Parathyroid adenoma (tissue), 2 donors: ENCODE measurements around the gene NXNL1.
A peak's percentile ranks its signal among the peaks of the same experiment; 100 is the strongest.

Experiments
- H2AFZ ChIP-seq: fragments of 300-600 bp; sonication (generic); one replicate; pipeline ENCODE4 v1.7.0; 2017; ENCODE audit warnings: antibody characterized with exemption, mild to moderate bottlenecking
- H3K27ac ChIP-seq: fragments of 300-600 bp; sonication (generic); one replicate; pipeline ENCODE4 v1.7.0; 2017
- H3K27me3 ChIP-seq: fragments of 300-600 bp; sonication (generic); one replicate; pipeline ENCODE4 v1.7.0; 2017; ENCODE audit warnings: low read length; ENCODE audit not compliant: control insufficient read depth, insufficient read depth
- H3K36me3 ChIP-seq: fragments of 300-600 bp; sonication (generic); one replicate; pipeline ENCODE4 v1.7.0; 2017; ENCODE audit warnings: low read length; ENCODE audit not compliant: control insufficient read depth, insufficient read depth
- H3K4me1 ChIP-seq: fragments of 300-600 bp; sonication (generic); one replicate; pipeline ENCODE4 v1.7.0; 2017; ENCODE audit warnings: control low read depth
- H3K4me2 ChIP-seq: fragments of 300-600 bp; sonication (generic); one replicate; pipeline ENCODE4 v1.7.0; 2017; ENCODE audit warnings: low read length
- H3K4me3 ChIP-seq: fragments of 300-600 bp; sonication (generic); one replicate; pipeline ENCODE4 v1.7.0; 2017; ENCODE audit warnings: low read depth, low read length
- H3K79me2 ChIP-seq: fragments of 300-600 bp; sonication (generic); one replicate; pipeline ENCODE4 v1.7.0; 2017; ENCODE audit warnings: control low read depth
- H3K9ac ChIP-seq: fragments of 300-600 bp; sonication (generic); one replicate; pipeline ENCODE4 v1.7.0; 2017; ENCODE audit warnings: mild to moderate bottlenecking
- H3K9me3 ChIP-seq: fragments of 300-600 bp; sonication (generic); one replicate; pipeline ENCODE4 v1.7.0; 2017; ENCODE audit warnings: low read length; ENCODE audit not compliant: control insufficient read depth
- CTCF ChIP-seq: fragments of 300-600 bp; sonication (generic); IDR thresholded peaks from one replicate; pipeline ENCODE4 v1.7.0; 2017; ENCODE audit warnings: antibody characterized with exemption, mild to moderate bottlenecking
- donor health status: primary hyperparathyroidism.

NXNL1 gene

GRCh38 chr19:17435218-17435617 is 25.5 kb downstream of the NXNL1 start:
- no peak overlapping the region for H3K4me3 ChIP-seq
- no peak overlapping the region for H3K9ac ChIP-seq
- H3K9me3 ChIP-seq = no peaks in the 10 kb centered on the region
- no peak overlapping the region for H2AFZ ChIP-seq
- H3K79me2 ChIP-seq = no peaks in the 10 kb centered on the region
- H3K27ac ChIP-seq = no peak overlapping the region
- H3K4me1 ChIP-seq = peaks cover 4% of the 10 kb centered on the region
- no peaks in the 10 kb centered on the region for H3K36me3 ChIP-seq
- no peaks in the 10 kb centered on the region for H3K27me3 ChIP-seq
- H3K4me2 ChIP-seq = no peak overlapping the region
- TF ChIP-seq CTCF = no peak

GRCh38 chr19:17431417-17431816 is 29.3 kb downstream of the NXNL1 start:
- Histone ChIP-seq H3K9me3 (no peaks in the 10 kb centered on the region), H3K4me3 (no peak overlapping the region), H3K36me3 (no peaks in the 10 kb centered on the region), H3K9ac (no peak overlapping the region), H3K27ac (no peak overlapping the region), H3K27me3 (no peaks in the 10 kb centered on the region), H3K4me1 (peaks cover 11% of the 10 kb centered on the region), H3K4me2 (no peak overlapping the region), H3K79me2 (no peaks in the 10 kb centered on the region), H2AFZ (no peak overlapping the region)
- TF ChIP-seq CTCF = no peak

- Histone ChIP-seq H2AFZ (peak overlapping the region; percentile 77), H3K9ac (no peak overlapping the region), H3K4me1 (peaks cover 11% of the 10 kb centered on the region), H3K4me2 (peak overlapping the region; percentile 7), H3K9me3 (no peaks in the 10 kb centered on the region), H3K27me3 (no peaks in the 10 kb centered on the region), H3K36me3 (no peaks in the 10 kb centered on the region), H3K79me2 (no peaks in the 10 kb centered on the region), H3K4me3 (peak overlapping the region; percentile 32), H3K27ac (peak overlapping the region; percentile 78)
- TF ChIP-seq CTCF = no peak
These were observed 31.0 kb downstream of the NXNL1 start for GRCh38 chr19:17429641-17430113.

GRCh38 chr19:17424743-17425365 is 35.9 kb downstream of the NXNL1 start:
- no peak overlapping the region for H2AFZ ChIP-seq
- no peaks in the 10 kb centered on the region for H3K9me3 ChIP-seq
- no peak overlapping the region for H3K4me2 ChIP-seq
- H3K27me3 ChIP-seq = no peaks in the 10 kb centered on the region
- H3K4me3 ChIP-seq = no peak overlapping the region
- no peaks in the 10 kb centered on the region for H3K79me2 ChIP-seq
- peaks cover 6% of the 10 kb centered on the region for H3K4me1 ChIP-seq
- H3K9ac ChIP-seq = no peak overlapping the region
- TF ChIP-seq CTCF = peak; percentile 33
- H3K27ac ChIP-seq = no peak overlapping the region
- H3K36me3 ChIP-seq = no peaks in the 10 kb centered on the region
